Cardiac fibroblast (primary cell): ENCODE measurements around the gene ZBTB42.
"Not testable (repeated sequence)": the region's sequence is repeated elsewhere in the genome, so short reads cannot be mapped to it uniquely, and the experiment has no call there.

Source experiments
- DNase-seq, 2 donors: peaks; one replicate each; pipeline versions ENCODE4 v3.0.0 to v3.0.0-alpha.2; 2010; ENCODE audit warnings: low read depth in 2 of 2
- H3K4me3 ChIP-seq, 2 donors: replicated peaks in 1 of 2; 1 replicate in 1 of 2; 2 replicates in 1 of 2; pipeline ENCODE4 v1.5.1; 2011; ENCODE audit warnings: low read depth in 2 of 2, low read length in 2 of 2, mild to moderate bottlenecking in 2 of 2, moderate library complexity in 1 of 2
- TF ChIP-seq, protein P1 (sequence below): IDR thresholded peaks from one replicate; pipeline ENCODE4 v1.5.1; 2011; ENCODE audit warnings: low read depth, mild to moderate bottlenecking, low read length, inconsistent platforms

ZBTB42 gene

DNA sequence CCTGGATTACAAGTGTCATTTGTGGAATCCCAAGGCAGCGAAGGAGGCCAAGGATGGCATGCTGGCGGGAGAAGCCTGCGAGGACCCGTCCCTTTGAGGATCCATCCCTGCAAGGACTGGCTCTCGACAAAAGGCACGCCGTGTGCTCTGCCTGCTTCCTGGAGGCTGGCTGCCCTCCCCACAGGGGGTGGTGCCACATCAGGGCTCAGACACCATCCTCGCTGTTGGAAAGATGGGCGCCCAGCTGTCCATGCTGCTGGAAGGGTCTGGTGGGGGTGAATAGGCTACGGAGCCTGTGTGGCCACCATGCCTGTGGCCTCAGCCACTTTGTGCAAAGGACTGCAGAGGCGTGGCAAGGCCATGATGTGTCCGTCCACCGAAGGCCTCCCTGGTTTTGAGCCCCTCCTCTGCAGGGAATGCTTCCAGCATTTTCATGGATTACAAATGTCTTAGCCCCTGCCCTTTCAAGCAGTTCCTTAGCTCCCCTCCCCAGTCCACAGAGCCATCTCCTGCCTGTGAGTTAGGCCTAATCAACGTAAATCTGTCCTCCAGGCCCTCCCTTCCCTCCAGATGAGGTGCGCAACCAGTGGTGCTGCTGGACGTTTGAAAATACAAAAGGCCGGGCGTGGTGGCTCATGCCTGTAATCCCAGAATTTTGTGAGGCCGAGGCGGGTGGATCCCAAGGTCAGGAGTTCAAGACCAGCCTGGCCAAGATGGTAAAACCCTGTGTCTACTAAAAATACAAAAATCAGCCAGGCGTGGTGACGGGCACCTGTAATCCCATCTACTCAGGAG lies 22.1 kb downstream of the ZBTB42 start:
- TF ChIP-seq, protein P1, sequence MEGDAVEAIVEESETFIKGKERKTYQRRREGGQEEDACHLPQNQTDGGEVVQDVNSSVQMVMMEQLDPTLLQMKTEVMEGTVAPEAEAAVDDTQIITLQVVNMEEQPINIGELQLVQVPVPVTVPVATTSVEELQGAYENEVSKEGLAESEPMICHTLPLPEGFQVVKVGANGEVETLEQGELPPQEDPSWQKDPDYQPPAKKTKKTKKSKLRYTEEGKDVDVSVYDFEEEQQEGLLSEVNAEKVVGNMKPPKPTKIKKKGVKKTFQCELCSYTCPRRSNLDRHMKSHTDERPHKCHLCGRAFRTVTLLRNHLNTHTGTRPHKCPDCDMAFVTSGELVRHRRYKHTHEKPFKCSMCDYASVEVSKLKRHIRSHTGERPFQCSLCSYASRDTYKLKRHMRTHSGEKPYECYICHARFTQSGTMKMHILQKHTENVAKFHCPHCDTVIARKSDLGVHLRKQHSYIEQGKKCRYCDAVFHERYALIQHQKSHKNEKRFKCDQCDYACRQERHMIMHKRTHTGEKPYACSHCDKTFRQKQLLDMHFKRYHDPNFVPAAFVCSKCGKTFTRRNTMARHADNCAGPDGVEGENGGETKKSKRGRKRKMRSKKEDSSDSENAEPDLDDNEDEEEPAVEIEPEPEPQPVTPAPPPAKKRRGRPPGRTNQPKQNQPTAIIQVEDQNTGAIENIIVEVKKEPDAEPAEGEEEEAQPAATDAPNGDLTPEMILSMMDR: no peak
- no peak overlapping the region for H3K4me3 ChIP-seq
- DNase-seq: no peak

DNA sequence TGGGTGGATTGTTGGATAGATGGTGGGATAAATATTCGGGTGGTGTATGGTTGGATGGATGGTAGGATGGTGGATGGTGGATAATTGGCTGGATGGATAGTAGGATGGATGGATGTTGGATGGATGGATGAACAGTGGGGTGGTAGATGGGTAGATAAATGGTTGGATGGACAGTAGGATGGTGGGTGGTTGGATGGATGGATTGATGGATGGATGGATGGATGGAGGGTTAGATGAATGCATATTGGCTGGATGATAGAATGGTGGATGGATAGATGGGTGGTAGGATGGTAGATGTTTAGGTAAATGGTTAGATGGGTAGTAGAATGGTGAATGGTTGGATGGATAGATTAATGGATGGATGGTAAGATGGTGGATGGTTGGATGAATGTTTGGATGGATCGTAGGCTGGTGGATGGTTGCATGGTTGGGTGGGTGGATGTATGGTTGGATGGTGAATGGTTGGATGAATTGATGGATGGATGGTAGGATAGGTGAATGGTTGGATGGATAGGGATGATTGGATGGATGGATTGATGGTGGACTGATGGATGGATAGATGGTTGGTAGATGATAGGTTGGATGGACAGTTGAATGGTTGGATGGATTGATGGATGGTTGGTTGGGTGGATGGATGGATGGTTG lies 23.6 kb downstream of the ZBTB42 start:
- TF ChIP-seq, protein P1: no peak
- H3K4me3 ChIP-seq: no peak overlapping the region
- no peak for DNase-seq

DNA sequence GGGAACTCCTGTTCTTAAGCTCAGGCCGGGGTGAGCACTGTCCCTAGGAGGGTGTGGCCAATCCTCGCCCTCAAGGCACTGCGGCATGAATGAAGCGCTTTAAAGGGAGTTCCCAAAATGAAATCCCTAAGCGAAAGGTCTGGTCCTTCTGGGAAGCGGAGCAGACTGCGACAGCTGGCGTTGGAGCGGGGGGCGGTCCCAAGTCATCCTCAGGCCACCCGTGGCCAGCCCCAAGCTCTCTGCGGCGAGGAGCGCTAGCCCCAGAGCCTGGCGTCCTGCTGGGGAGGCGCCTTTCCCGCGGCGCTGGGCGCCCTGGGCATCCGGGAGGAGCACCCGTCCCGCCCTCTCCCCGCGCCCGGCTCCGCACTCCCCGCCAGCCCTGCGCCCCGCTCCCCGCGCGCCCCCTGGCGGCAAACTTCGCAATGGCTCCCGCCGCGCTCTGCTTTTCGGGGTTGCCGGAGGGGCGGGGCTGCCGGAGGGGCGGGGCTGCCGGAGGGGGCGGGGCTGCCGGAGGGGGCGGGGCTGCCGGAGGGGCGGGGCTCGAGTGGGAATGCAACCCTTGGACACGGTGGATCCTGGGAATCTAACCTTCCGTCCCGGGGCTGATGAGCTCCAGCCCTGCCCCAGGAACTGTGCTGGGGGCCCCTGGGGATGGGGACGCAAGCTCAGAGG lies 25.4 kb downstream of the ZBTB42 start:
- peak; percentile 79 to 88 for DNase-seq
- TF ChIP-seq, protein P1: peak; percentile 44
- H3K4me3 ChIP-seq: peak overlapping the region; percentile 62 to 67

DNA sequence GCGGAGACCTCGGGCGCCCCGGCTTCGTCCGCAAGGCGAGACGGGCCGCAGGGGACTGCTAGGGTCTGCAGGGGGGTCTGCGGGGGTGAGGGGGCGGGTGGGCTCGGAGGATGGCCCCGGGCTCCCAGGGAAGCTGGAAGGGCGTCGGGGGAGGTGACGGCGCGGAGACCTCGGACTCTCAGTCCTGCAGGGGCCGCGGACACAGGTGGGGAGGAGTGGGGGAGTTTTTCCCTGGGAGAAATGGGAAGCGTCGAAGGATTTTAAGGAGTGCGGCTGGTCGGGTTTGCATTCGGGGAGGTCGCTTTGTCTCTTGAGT lies 25.9 kb downstream of the ZBTB42 start:
- peak overlapping the region; percentile 49 to 51 for H3K4me3 ChIP-seq
- no peak for DNase-seq
- TF ChIP-seq, protein P1: no peak

DNA sequence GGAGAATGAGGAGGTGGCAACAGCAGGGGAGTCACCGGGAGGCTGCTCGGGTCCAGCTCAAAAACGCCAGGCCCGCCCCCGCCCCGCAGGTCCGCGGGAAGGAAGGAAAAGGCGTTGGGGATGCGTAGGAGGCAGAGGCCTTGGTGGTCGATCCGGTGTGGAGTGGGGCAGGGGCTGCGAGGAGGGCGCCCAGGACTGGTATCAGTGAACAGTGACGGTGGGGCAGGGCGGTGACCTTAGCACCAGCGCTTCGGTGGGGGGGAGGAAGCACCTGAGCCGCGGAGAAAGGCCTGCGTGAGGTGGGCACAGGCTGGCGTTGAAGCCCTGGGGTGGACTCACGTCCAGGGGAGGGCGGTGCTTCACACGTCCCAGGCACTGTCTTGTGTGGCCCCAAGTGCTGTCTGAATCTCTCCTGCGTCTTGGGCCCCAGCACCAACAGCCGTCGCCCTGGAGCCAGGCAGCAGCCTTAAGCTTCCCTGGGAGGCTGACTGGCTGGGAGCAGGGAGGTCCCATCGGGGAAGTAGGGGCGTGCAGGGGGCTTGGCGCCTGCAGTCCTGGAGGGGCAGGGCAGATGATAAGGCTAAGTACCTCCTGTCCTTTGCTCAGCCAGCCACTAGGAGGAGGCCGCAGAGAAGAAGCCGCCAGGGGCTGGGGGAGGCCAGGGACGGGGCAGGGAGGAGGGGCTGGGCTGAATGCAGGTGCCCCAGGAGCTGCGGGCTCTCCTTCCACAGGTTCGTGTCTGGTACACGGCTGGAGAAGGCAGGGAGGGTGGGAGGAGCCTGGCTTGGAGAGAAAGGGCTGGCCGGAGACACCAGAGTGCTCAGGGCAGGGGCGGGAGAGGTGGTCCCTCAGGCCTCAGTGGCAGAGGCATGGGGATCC lies 26.5 kb downstream of the ZBTB42 start:
- peak overlapping the region; percentile 49 to 51 for H3K4me3 ChIP-seq
- peak; percentile 41 to 51 for DNase-seq
- TF ChIP-seq, protein P1: peak; percentile 68

DNA sequence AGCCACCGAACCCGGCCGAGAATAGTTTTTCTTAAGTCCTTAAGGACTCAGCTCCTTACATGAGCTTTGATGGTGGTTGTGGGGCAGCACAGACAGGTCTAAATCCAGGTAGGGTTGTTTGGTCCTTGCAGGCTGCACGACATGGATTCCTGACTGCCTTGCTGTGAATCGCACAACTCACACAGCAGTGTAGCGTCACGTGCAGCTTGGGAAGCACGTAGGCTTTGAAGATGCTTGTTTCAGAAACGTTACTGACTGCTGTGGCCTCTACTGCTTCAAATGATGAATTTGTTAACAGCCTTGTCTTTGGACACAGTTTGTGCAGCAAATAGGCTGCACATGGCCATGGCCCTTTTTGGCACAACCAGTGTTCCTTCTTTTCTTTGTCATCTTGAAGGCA lies 29.9 kb downstream of the ZBTB42 start:
- H3K4me3 ChIP-seq: no peak overlapping the region
- no peak for DNase-seq
- TF ChIP-seq, protein P1: no peak

DNA sequence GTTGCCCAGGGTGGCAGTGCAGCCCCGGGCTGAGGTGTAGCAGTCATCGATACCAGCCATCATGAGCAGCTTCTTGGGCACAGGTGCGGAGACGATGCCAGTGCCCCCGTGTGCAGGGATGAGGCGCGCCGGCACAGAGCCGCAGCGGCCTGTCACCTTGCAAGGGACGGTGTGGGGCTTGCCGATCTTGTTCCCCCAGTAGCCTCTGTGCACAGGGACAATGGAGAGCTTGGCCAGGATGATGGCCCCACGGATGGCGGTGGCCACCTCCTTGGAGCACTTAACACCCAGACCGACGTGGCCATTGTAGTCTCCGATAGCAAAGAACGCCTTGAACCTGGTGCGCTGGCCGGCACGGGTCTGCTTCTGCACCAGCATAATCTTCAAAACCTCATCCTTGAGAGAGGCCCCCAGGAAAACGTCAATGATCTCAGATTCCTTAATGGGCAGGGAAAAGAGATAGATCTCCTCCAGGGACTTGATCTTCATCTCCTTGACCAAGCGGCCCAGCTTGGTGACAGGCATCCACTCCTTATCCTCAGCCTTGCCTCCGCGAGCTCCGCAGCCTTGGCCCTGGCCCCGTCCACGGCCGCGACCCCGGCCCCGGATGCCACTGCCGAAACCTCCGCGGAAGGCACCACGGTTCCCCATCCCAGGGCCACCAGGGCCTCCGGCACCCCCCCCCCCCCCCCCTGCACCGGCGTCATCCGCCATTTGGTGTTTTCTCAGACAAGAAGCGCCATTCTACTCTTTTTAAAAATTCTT lies 35.5 kb downstream of the ZBTB42 start:
- not testable (repeated sequence) for DNase-seq, H3K4me3 ChIP-seq
